HL-60/S4 treated with phorbol 12-myristate 13-acetate at 8.2 ng/mL for 4 days and 3 days (cell line): ENCODE data around the gene SUGCT.

Experiments used
- in situ Hi-C: fragments of 300-500 bp; cut with MboI; formaldehyde crosslinking; loops from 2 replicates; pipeline ENCODE4 v1.15.0; 2022; ENCODE audit warnings: low sequenced_read_pairs

SUGCT gene

DNA sequence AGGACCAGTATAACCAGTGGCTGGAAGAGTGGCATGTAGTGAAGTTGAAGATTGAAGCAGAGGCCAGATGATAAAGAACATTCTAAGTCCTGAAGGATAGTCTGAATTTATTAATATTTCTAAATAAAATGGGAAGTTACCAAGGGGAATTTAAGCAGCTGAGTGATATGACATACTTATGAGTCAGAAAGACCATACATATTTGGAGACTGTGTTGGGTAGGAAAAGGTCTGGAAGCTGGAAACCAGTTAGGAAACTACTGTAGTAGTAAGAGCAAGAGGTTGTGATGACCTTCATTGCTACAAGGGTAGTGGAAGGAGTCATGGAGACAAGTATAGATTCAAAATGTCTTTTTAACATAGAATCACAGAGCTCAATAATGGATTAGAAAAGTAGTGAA, 752.3 kb downstream of the SUGCT start:
- in situ Hi-C loops: no loop called here

DNA sequence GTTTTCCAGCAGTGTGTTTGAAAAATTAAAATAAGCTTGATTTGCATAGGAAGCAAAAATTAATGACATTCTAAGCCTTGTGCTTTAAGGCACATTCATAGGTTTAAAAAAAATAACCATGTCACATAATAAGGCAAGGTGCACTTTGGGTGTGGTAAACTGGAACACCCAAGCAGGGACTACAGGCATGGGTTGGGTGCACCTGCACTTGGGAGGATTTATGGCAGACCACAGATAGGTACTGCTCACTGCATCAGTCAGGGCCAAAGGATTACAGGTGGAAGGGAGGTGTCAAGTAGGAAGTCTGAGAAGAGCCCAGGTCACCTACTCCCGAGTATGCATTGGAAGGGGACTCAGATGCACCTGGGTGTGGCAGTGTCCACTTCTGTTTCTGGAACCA, 753.7 kb downstream of the SUGCT start:
- in situ Hi-C loops: no loop called here

DNA sequence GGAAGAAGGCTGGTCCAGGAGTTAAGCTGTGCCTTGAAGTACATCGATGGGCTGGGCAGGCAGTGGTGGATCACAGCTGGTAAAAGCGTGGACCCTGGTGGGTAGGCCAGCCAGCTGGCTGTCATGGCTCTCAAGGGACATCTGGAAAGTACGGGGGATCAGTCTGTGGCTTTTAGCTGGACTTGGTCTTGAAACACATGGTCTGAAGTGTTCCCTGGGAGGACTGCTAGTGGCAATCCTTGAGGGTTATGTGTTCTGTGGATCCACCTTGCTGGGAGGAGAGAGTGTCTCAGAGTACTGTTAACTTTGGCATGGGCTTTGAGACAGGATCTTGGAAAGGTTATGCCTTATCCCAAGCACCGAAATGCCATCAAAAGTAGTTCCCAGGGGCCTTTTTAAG, 754.3 kb downstream of the SUGCT start:
- in situ Hi-C loops: no loop called here

DNA sequence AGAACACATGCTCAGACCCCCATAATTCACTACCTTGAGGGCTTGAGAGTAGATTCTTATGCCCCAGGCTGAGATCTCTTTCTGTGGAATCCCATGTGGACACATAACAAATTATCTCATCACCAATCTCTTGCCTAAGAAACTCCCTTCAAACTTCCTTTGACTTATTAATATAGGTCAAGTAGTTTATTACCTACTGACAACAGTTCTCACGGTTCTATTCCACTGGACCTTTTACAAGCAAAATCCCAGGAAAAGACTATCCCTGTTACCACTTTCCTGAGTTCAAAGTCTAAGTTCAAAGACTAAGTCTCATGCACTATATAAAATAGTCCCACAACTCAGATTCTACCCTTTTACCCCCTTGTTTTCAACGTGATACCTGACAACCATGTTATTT, 754.7 kb downstream of the SUGCT start:
- in situ Hi-C loops: no loop called here

- in situ Hi-C loops: no loop called here
These were observed 755.4 kb downstream of the SUGCT start for GRCh38 chr7:40890088-40890692.

DNA sequence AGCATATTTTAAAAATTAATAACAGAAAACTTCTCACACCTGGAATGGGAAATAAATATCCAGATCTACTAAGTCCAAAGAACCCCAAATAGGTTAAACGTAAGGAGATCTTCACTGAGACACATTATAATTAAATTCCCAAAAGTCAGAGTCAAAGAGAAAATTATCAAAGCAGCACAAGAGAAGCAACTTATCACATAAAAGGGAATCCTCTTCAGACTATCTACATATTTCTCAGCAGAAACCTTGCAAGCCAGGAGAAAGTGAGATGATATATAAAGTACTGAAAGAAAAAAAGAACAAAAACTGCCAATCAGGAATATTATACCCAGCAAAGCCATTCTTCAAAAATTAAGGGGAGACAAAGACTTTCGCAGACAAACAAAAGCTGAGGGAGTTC, 756.4 kb downstream of the SUGCT start:
- in situ Hi-C loops: no loop called here

- in situ Hi-C loops: no loop called here
These were observed 764.3 kb downstream of the SUGCT start for GRCh38 chr7:40899151-40899550.

GRCh38 chr7:40899636-40900507, 765.1 kb downstream of the SUGCT start:
- in situ Hi-C loops: no loop called here

GRCh38 chr7:40903872-40904271, 769.1 kb downstream of the SUGCT start:
- in situ Hi-C loops: no loop called here

DNA sequence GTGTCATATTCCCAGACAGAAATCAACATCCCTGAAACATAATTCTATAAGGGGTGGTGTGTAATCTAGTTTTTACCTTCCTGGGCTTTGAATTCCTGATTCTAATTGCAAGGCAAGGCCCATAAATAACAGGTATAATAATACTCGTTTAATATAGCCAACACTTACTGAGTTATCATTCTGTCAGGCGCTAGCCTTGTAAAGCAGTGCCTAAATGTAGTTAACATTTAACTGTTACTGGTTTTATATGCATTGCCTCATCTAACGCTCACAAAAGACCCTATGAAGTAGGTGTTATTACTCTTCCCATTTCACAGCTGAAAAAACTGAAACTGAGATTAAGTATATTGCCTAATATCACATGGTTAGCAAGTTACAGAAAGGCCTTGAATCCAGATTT, 772.5 kb downstream of the SUGCT start:
- in situ Hi-C loops: no loop called here

- in situ Hi-C loops: no loop called here
These were observed 774.7 kb downstream of the SUGCT start for GRCh38 chr7:40909346-40909980.
